ENCODE measurements around the gene SLC6A6.

Gene SLC6A6

GRCh38 chr3:14422016-14422963, 19.9 kb downstream of the SLC6A6 start:
- no peak for DNase-seq

- no peak for DNase-seq
Observed at GRCh38 chr3:14423197-14423743, 20.9 kb downstream of the SLC6A6 start.

GRCh38 chr3:14423963-14424362, 21.6 kb downstream of the SLC6A6 start:
- DNase-seq = no peak

- peak; percentile 36 for DNase-seq
Observed at GRCh38 chr3:14424711-14425580, 22.5 kb downstream of the SLC6A6 start.

- no peak for DNase-seq
Observed at GRCh38 chr3:14425581-14426304, 23.3 kb downstream of the SLC6A6 start.

- DNase-seq = no peak
Observed at GRCh38 chr3:14426305-14426620, 23.9 kb downstream of the SLC6A6 start.

GRCh38 chr3:14428087-14429033, 26.0 kb downstream of the SLC6A6 start:
- no peak for DNase-seq

GRCh38 chr3:14429237-14429636, 26.8 kb downstream of the SLC6A6 start:
- no peak for DNase-seq

GRCh38 chr3:14429640-14430039, 27.2 kb downstream of the SLC6A6 start:
- no peak for DNase-seq

GRCh38 chr3:14430053-14430452, 27.6 kb downstream of the SLC6A6 start:
- no peak for DNase-seq

GRCh38 chr3:14430706-14431451, 28.5 kb downstream of the SLC6A6 start:
- no peak for DNase-seq

- no peak for DNase-seq
Observed at GRCh38 chr3:14431452-14431916, 29.1 kb downstream of the SLC6A6 start.

- DNase-seq = no peak
Observed at GRCh38 chr3:14431917-14432834, 29.8 kb downstream of the SLC6A6 start.

GRCh38 chr3:14433106-14433505, 30.7 kb downstream of the SLC6A6 start:
- no peak for DNase-seq

- DNase-seq = no peak
Observed at GRCh38 chr3:14434126-14434497, 31.7 kb downstream of the SLC6A6 start.

GRCh38 chr3:14434498-14435151, 32.2 kb downstream of the SLC6A6 start:
- DNase-seq = no peak

GRCh38 chr3:14435175-14436014, 33.0 kb downstream of the SLC6A6 start:
- DNase-seq = no peak

GRCh38 chr3:14436954-14437281, 34.5 kb downstream of the SLC6A6 start:
- DNase-seq = no peak
